HepG2 (cell line): ENCODE data around the gene DNMT3A. TPM values are rescaled to one million over a fixed set of nuclear protein-coding genes. Genes with fewer than 3 reads are reported as not detected.
A peak's percentile ranks its signal among the peaks of the same experiment; 100 is the strongest.

Experiments used
- CAMTA2 ChIP-seq: sonication (generic); formaldehyde crosslinking; IDR thresholded peaks from 2 replicates; pipeline ENCODE4 v1.4.0; 2020; ENCODE audit warnings: mild to moderate bottlenecking, missing genetic modification reagents, borderline replicate concordance
- DNMT3B ChIP-seq: conservative IDR thresholded peaks from 2 replicates; pipeline ENCODE4 v1.6.1; 2016; ENCODE audit warnings: missing biosample characterization, control low read depth
- KLF16 ChIP-seq, 2 experiments: sonication (generic) in 1 of 2; formaldehyde crosslinking in 1 of 2; IDR thresholded peaks; 2 replicates each; pipeline versions ENCODE4 v1.6.1 to v1.8.0; 2016 to 2023; ENCODE audit warnings: missing genetic modification reagents in 2 of 2, missing compliant biosample characterization in 1 of 2
- MZF1 ChIP-seq: sonication (generic); formaldehyde crosslinking; IDR thresholded peaks from 2 replicates; pipeline ENCODE4 v1.8.1; 2023; ENCODE audit warnings: mild to moderate bottlenecking, missing genetic modification reagents, borderline replicate concordance
- NONO ChIP-seq, 2 experiments: fragments of 450-650 bp in 1 of 2; sonication (generic) in 1 of 2; formaldehyde crosslinking in 1 of 2; IDR thresholded peaks in 1 of 2; conservative IDR thresholded peaks in 1 of 2; 2 replicates each; pipeline versions ENCODE4 v1.6.1 to v1.8.0; 2017 to 2022; ENCODE audit warnings: mild to moderate bottlenecking in 1 of 2, missing genetic modification reagents in 1 of 2, moderate library complexity in 1 of 2
- PLRG1 ChIP-seq: fragments of 450-650 bp; conservative IDR thresholded peaks from 2 replicates; pipeline ENCODE4 v1.6.1; 2016
- RCOR2 ChIP-seq: IDR thresholded peaks from 2 replicates; pipeline ENCODE4 v1.6.1; 2016; ENCODE audit warnings: missing biosample characterization, missing genetic modification reagents
- SALL2 ChIP-seq: sonication (generic); formaldehyde crosslinking; IDR thresholded peaks from 2 replicates; pipeline ENCODE4 v1.8.1; 2023; ENCODE audit warnings: mild to moderate bottlenecking, missing genetic modification reagents, inconsistent platforms
- SMAD1 ChIP-seq: sonication (generic); formaldehyde crosslinking; IDR thresholded peaks from 2 replicates; pipeline ENCODE4 v1.4.0; 2020; ENCODE audit warnings: missing genetic modification reagents, low read depth, mild to moderate bottlenecking, borderline replicate concordance
- SP1 ChIP-seq, 2 experiments: fragments of 450-650 bp in 1 of 2; sonication (generic) in 1 of 2; formaldehyde crosslinking in 1 of 2; IDR thresholded peaks; 2 replicates each; pipeline versions ENCODE4 v1.4.0 to v1.6.1; 2016 to 2020; ENCODE audit warnings: missing genetic modification reagents in 1 of 2
- TAF15 ChIP-seq: fragments of 200-400 bp; formaldehyde crosslinking; IDR thresholded peaks from one replicate; pipeline ENCODE4 v1.6.1; 2018; ENCODE audit warnings: mild to moderate bottlenecking, low read depth, low read length; ENCODE audit not compliant: poor library complexity, severe bottlenecking
- TBP ChIP-seq: sonication (generic); formaldehyde crosslinking; IDR thresholded peaks from 2 replicates; pipeline ENCODE4 v1.5.0; 2020; ENCODE audit warnings: missing genetic modification reagents
- TBX3 ChIP-seq: fragments of 450-650 bp; IDR thresholded peaks from 2 replicates; pipeline ENCODE4 v1.6.1; 2017; ENCODE audit warnings: antibody characterized with exemption, mild to moderate bottlenecking, inconsistent platforms, borderline replicate concordance
- ZFP82 ChIP-seq: sonication (generic); formaldehyde crosslinking; IDR thresholded peaks from 2 replicates; pipeline ENCODE4 v1.5.1; 2020; ENCODE audit warnings: mild to moderate bottlenecking, missing genetic modification reagents, borderline replicate concordance
- ZMYM2 ChIP-seq: sonication (generic); formaldehyde crosslinking; IDR thresholded peaks from 2 replicates; pipeline ENCODE4 v1.8.0; 2022; ENCODE audit warnings: mild to moderate bottlenecking, missing genetic modification reagents
- ZNF12 ChIP-seq: sonication (generic); formaldehyde crosslinking; IDR thresholded peaks from 2 replicates; pipeline ENCODE4 v1.5.0; 2020; ENCODE audit warnings: missing genetic modification reagents
- ZNF121 ChIP-seq: sonication (generic); formaldehyde crosslinking; IDR thresholded peaks from 2 replicates; pipeline ENCODE4 v1.5.0; 2020; ENCODE audit warnings: mild to moderate bottlenecking, missing genetic modification reagents
- ZNF136 ChIP-seq: sonication (generic); formaldehyde crosslinking; IDR thresholded peaks from 2 replicates; pipeline ENCODE4 v1.8.1; 2022; ENCODE audit warnings: low read depth, mild to moderate bottlenecking, moderate library complexity, missing genetic modification reagents
- ZNF263 ChIP-seq: sonication (generic); formaldehyde crosslinking; IDR thresholded peaks from 2 replicates; pipeline ENCODE4 v1.4.0; 2020; ENCODE audit warnings: missing genetic modification reagents
- ZNF275 ChIP-seq: sonication (generic); formaldehyde crosslinking; IDR thresholded peaks from 2 replicates; pipeline ENCODE4 v1.8.0; 2022; ENCODE audit warnings: missing genetic modification reagents, mild to moderate bottlenecking, inconsistent platforms, borderline replicate concordance
- ZNF337 ChIP-seq: sonication (generic); formaldehyde crosslinking; IDR thresholded peaks from 2 replicates; pipeline ENCODE4 v1.5.1; 2020; ENCODE audit warnings: missing genetic modification reagents, low read depth, mild to moderate bottlenecking, borderline replicate concordance
- ZNF430 ChIP-seq: sonication (generic); formaldehyde crosslinking; IDR thresholded peaks from 2 replicates; pipeline ENCODE4 v1.9.0; 2021; ENCODE audit warnings: mild to moderate bottlenecking, missing genetic modification reagents
- ZNF574 ChIP-seq: sonication (generic); formaldehyde crosslinking; IDR thresholded peaks from 2 replicates; pipeline ENCODE4 v1.4.0; 2020; ENCODE audit warnings: missing genetic modification reagents
- ZNF710 ChIP-seq: sonication (generic); formaldehyde crosslinking; IDR thresholded peaks from 2 replicates; pipeline ENCODE4 v1.5.0; 2020; ENCODE audit warnings: mild to moderate bottlenecking, missing genetic modification reagents, borderline replicate concordance
- polyA plus RNA-seq, 8 experiments: library from polyadenylated mRNA; depleted of rRNA in 3 of 8; stranded (reverse) in 7 of 8; unstranded in 1 of 8; fragments of >200 nt; fragmentation: Illumina TruSeq in 4 of 8; extraction: Trizol in 4 of 8; gene quantifications; 2 replicates each; pipeline versions ENCODE4 v1.2.1 to v1.2.3, GENCODE V29; 2011 to 2016; ENCODE audit warnings: low read depth in 4 of 8, missing spikeins in 1 of 8, mixed read lengths in 1 of 8; ENCODE audit not compliant: insufficient read depth in 1 of 8
- total RNA-seq, 5 experiments: library from RNA; depleted of rRNA; stranded (reverse); fragments of >200 nt; fragmentation: Illumina TruSeq; extraction: Trizol; gene quantifications; 2 replicates each; pipeline ENCODE4 v1.2.3, GENCODE V29; 2016; ENCODE audit warnings: low read depth in 1 of 5

Gene DNMT3A
- total and polyA plus RNA-seq, 2 of the 13 experiments (the other 11 are each of a cell fraction or from before 2014, with no cell fraction given) = 14.7 to 29.1 TPM

- TF ChIP-seq ZNF574 = no peak; the same call in 1 of the 2 replicates
- TF ChIP-seq DNMT3B (CRISPR knock-in tag) = no peak
- TF ChIP-seq ZNF263 (CRISPR knock-in tag) = no peak
- peak; percentile 74 for TF ChIP-seq TAF15
- TF ChIP-seq ZMYM2 = no peak
- TF ChIP-seq ZNF430 = no peak
- TF ChIP-seq ZNF121 (CRISPR knock-in tag) = no peak
- 0 out of 2 replicates have a peak, but pooled peaks have one; percentile 27 for TF ChIP-seq ZNF710 (CRISPR knock-in tag)
- TF ChIP-seq NONO (IDR thresholded peaks at IDR 0.05) = no peak
- peak; percentile 41; the same call in 1 of the 2 replicates for TF ChIP-seq NONO (CRISPR knock-in tag; conservative IDR thresholded peaks at IDR 0.05)
- no peak for TF ChIP-seq TBP (CRISPR knock-in tag)
- TF ChIP-seq ZNF337 = no peak
- TF ChIP-seq ZFP82 (CRISPR knock-in tag) = no peak
- TF ChIP-seq SMAD1 (CRISPR knock-in tag) = no peak
- no peak for TF ChIP-seq ZNF12 (CRISPR knock-in tag)
- TF ChIP-seq KLF16 (CRISPR knock-in tag; IDR thresholded peaks at IDR 0.05) = 0 out of 4 replicates have a peak, but pooled peaks of 1 of the 2 experiments have one; percentile 20
- TF ChIP-seq SP1 (IDR thresholded peaks at IDR 0.05) = no peak
- TF ChIP-seq SP1 (CRISPR knock-in tag; IDR thresholded peaks at IDR 0.05) = 0 out of 2 replicates have a peak, but pooled peaks have one; percentile 14
- TF ChIP-seq ZNF136 (CRISPR knock-in tag) = no peak
- no peak for TF ChIP-seq SALL2 (CRISPR knock-in tag)
- no peak for TF ChIP-seq TBX3
- no peak for TF ChIP-seq PLRG1
- no peak for TF ChIP-seq RCOR2 (CRISPR knock-in tag)
- TF ChIP-seq ZNF275 (CRISPR knock-in tag) = no peak
- no peak for TF ChIP-seq MZF1
- TF ChIP-seq CAMTA2 (CRISPR knock-in tag) = no peak
Measured at GRCh38 chr2:25340181-25340921, 1.4 kb downstream of the DNMT3A start (continued).
